ENCODE measurements around the gene SRD5A2. TPM values are rescaled to one million over a fixed set of nuclear protein-coding genes. Genes with fewer than 3 reads are reported as not detected.

SRD5A2 gene
- total and polyA plus RNA-seq, 2 of the 8 experiments (the other 6 are each of a cell fraction or from before 2014, with no cell fraction given) = 0.02 TPM; not detected in 1

GRCh38 chr2:31531101-31531500 is 49.6 kb downstream of the SRD5A2 start:
- FAIRE-seq = no peak
- Histone ChIP-seq H3K4me3 (ENCODE audit: extremely low read depth in 1 of 4, insufficient read depth in 2 of 4, low read depth in 3 of 4, low read length in 4 of 4) (no peak overlapping the region), H3K4me2 (ENCODE audit: insufficient read depth in 1 of 2, low read depth in 2 of 2, low read length in 2 of 2) (no peak overlapping the region)
- TF ChIP-seq POU5F1 (IDR thresholded peaks at IDR 0.05; ENCODE audit: low read depth, low read length) (no peak), CHD1 (IDR thresholded peaks at IDR 0.05; ENCODE audit: low read depth, low read length) (no peak), CBX8 (IDR thresholded peaks at IDR 0.05; ENCODE audit: borderline replicate concordance, low read depth, low read length) (no peak), GABPA (IDR thresholded peaks at IDR 0.05; ENCODE audit: borderline replicate concordance, insufficient read depth, low read length) (no peak), SAP30 (IDR thresholded peaks at IDR 0.05; ENCODE audit: insufficient read depth, insufficient replicate concordance, low read length) (no peak), GTF2F1 (IDR thresholded peaks at IDR 0.05; ENCODE audit: borderline replicate concordance, low read depth, low read length) (no peak), SUZ12 (IDR thresholded peaks at IDR 0.05; ENCODE audit: low read length) (no peak), TAF1 (IDR thresholded peaks at IDR 0.05; ENCODE audit: low read depth, low read length) (no peak), NANOG (IDR thresholded peaks at IDR 0.05; ENCODE audit: insufficient read depth, low read depth, low read length, poor library complexity, severe bottlenecking) (no peak), PHF8 (conservative IDR thresholded peaks at IDR 0.05; ENCODE audit: low read depth, low read length) (no peak), CTBP2 (IDR thresholded peaks at IDR 0.05; ENCODE audit: borderline replicate concordance, insufficient read depth, insufficient read length, low read length) (no peak), YY1 (IDR thresholded peaks at IDR 0.05; ENCODE audit: low read depth, low read length) (no peak), RAD21 (IDR thresholded peaks at IDR 0.05 in 1 of 2, conservative IDR thresholded peaks at IDR 0.05 in 1 of 2; ENCODE audit: low read depth in 2 of 2, low read length in 2 of 2) (no peak), RXRA (IDR thresholded peaks at IDR 0.05; ENCODE audit: insufficient read depth, low read depth, low read length) (no peak)

More at GRCh38 chr2:31531101-31531500, 49.6 kb downstream of the SRD5A2 start:
- Histone ChIP-seq H3K79me2 (ENCODE audit: control insufficient read depth in 1 of 2, insufficient read depth in 2 of 2, low read length in 2 of 2) (no peaks in the 10 kb centered on the region), H3K79me1 (ENCODE audit: low read depth, low read length) (no peaks in the 10 kb centered on the region), H3K9ac (replicated peaks in 1 of 4; ENCODE audit: extremely low read depth in 1 of 4, low read depth in 3 of 4, low read length in 3 of 4) (no peak overlapping the region), H2BK15ac (ENCODE audit: low read length) (no peak overlapping the region), H3K27ac (ENCODE audit: low read depth, low read length) (no peak overlapping the region), H2BK20ac (ENCODE audit: low read length) (no peak overlapping the region), H2BK12ac (ENCODE audit: low read depth, low read length) (no peak overlapping the region), H3K36me3 (ENCODE audit: control insufficient read depth in 2 of 4, insufficient read depth in 4 of 4, low read length in 3 of 4) (no peaks in the 10 kb centered on the region), H2AK5ac (ENCODE audit: low read depth, low read length) (no peak overlapping the region), H3K9me3 (ENCODE audit: insufficient read depth in 2 of 2, low read depth in 1 of 2, low read length in 1 of 2) (peaks cover 23 to 52% of the 10 kb centered on the region in 2 experiments), H3K23ac (ENCODE audit: insufficient read length) (no peak overlapping the region), H3K18ac (ENCODE audit: extremely low read depth, low read length) (no peak overlapping the region), H4K91ac (replicated peaks; ENCODE audit: insufficient read length, low read length) (no peak overlapping the region), H2BK5ac (ENCODE audit: low read depth, low read length) (no peak overlapping the region), H3K56ac (replicated peaks; ENCODE audit: insufficient read length, low read depth, low read length) (no peak overlapping the region), H3K14ac (ENCODE audit: insufficient read length) (no peak overlapping the region), H2AFZ (ENCODE audit: low read length) (no peak overlapping the region), H4K5ac (ENCODE audit: insufficient read length, low read depth, low read length) (no peak overlapping the region), H2BK120ac (replicated peaks; ENCODE audit: low read depth, low read length) (no peak overlapping the region), H3K4ac (replicated peaks; ENCODE audit: insufficient read length, low read depth, low read length) (no peak overlapping the region), H4K20me1 (replicated peaks in 1 of 2; ENCODE audit: control insufficient read depth in 1 of 2, insufficient read depth in 2 of 2, low read length in 2 of 2) (no peaks in the 10 kb centered on the region), H3K4me1 (replicated peaks in 1 of 4; ENCODE audit: control insufficient read depth in 3 of 4, insufficient read depth in 4 of 4, low read length in 3 of 4) (no peaks in the 10 kb centered on the region), H3K27me3 (replicated peaks in 1 of 4; ENCODE audit: control insufficient read depth in 3 of 4, extremely low read depth in 1 of 4, insufficient read depth in 3 of 4, low read length in 3 of 4) (no peaks in the 10 kb centered on the region), H4K8ac (ENCODE audit: extremely low read depth, insufficient read depth, low read length) (no peak overlapping the region), H3K23me2 (ENCODE audit: low read depth, low read length) (no peaks in the 10 kb centered on the region)
- POLR2A ChIA-PET (ENCODE audit: partially characterized antibody) = no interaction called here
- DNase-seq (ENCODE audit: low read depth in 1 of 2, low spot score in 2 of 2) = no peak
- WGBS, 2 experiments (ENCODE audit: extremely low coverage in 1 of 2, insufficient coverage in 1 of 2, insufficient read length in 1 of 2, insufficient replicate concordance in 2 of 2, low coverage in 1 of 2, low lambda C conversion rate in 2 of 2, missing lambda C conversion rate in 1 of 2) = 88% methylated on average over 5 of the region's 5 CpGs; no CpG with 5 or more reads in 1 of the 2 experiments
- CTCF ChIA-PET (ENCODE audit: partially characterized antibody) = interaction anchor here (0.5 to 2.1 kb wide), 2 partner anchors 8 to 424 kb away, joined by 3 to 8 read pairs; no protein-coding TSS in a partner anchor

All from H1 (cell line).